Common myeloid progenitor, CD34-positive (primary cell): ENCODE measurements around the gene INPP4B.
"Not testable (repeated sequence)": the region's sequence is repeated elsewhere in the genome, so short reads cannot be mapped to it uniquely, and the experiment has no call there.

Experiments used
- CTCF ChIA-PET: fragments of 350-600 bp; sonication (Branson Sonifier 250); formaldehyde crosslinking; loops from one replicate; lab custom pipeline; 2021; ENCODE audit warnings: antibody characterized with exemption; lab: Charles Lee
- POLR2A ChIA-PET: fragments of 350-600 bp; sonication (Branson Sonifier 250); formaldehyde crosslinking; loops from one replicate; lab custom pipeline; 2021; ENCODE audit warnings: antibody characterized with exemption; lab: Charles Lee
- DNase-seq, 3 donors: peaks; one replicate each; pipeline versions ENCODE4 v3.0.0 to v3.0.0-alpha.2; 2013
- H3K27ac ChIP-seq, 2 experiments: 1 replicate in 1 of 2; 2 replicates in 1 of 2; pipeline ENCODE4 v1.7.0; 2013; ENCODE audit warnings: inconsistent platforms in 2 of 2, low read length in 2 of 2, mild to moderate bottlenecking in 2 of 2, low read depth in 1 of 2, moderate library complexity in 1 of 2; ENCODE audit not compliant: severe bottlenecking in 2 of 2, insufficient read depth in 1 of 2, poor library complexity in 1 of 2
- H3K27me3 ChIP-seq, 5 experiments: replicated peaks in 2 of 5; 1 replicate in 3 of 5; 2 replicates in 2 of 5; pipeline versions ENCODE4 v1.6.1 to v1.7.0; 2013; ENCODE audit warnings: low read length in 4 of 5, mild to moderate bottlenecking in 2 of 5, moderate library complexity in 2 of 5, inconsistent platforms in 1 of 5; ENCODE audit not compliant: insufficient read depth in 5 of 5, control insufficient read depth in 4 of 5
- H3K36me3 ChIP-seq, 4 experiments: 1 replicate in 2 of 4; 2 replicates in 2 of 4; pipeline versions ENCODE4 v1.6.1 to v1.7.0; 2013; ENCODE audit warnings: low read length in 3 of 4, control low read depth in 1 of 4, mild to moderate bottlenecking in 1 of 4; ENCODE audit not compliant: control insufficient read depth in 4 of 4, insufficient read depth in 4 of 4
- H3K4me1 ChIP-seq, 4 experiments: 1 replicate in 3 of 4; 2 replicates in 1 of 4; pipeline versions ENCODE4 v1.6.1 to v1.7.1; 2013; ENCODE audit warnings: low read length in 3 of 4, mild to moderate bottlenecking in 3 of 4, control low read depth in 1 of 4, inconsistent platforms in 1 of 4, moderate library complexity in 1 of 4; ENCODE audit not compliant: control insufficient read depth in 4 of 4, insufficient read depth in 4 of 4; ENCODE audit errors: control extremely low read depth in 1 of 4
- H3K4me3 ChIP-seq, 7 experiments: 1 replicate in 4 of 7; 2 replicates in 3 of 7; pipeline versions ENCODE4 v1.5.1 to v1.7.0; 2013; ENCODE audit warnings: mild to moderate bottlenecking in 7 of 7, low read length in 6 of 7, moderate library complexity in 6 of 7, inconsistent platforms in 2 of 7, low read depth in 2 of 7, control low read depth in 1 of 7; ENCODE audit not compliant: insufficient read depth in 4 of 7, control insufficient read depth in 1 of 7; ENCODE audit errors: extremely low read depth in 1 of 7
- H3K9me3 ChIP-seq, 5 experiments: 1 replicate in 4 of 5; 2 replicates in 1 of 5; pipeline versions ENCODE4 v1.6.1 to v1.7.1; 2013; ENCODE audit warnings: low read length in 4 of 5, mild to moderate bottlenecking in 2 of 5, inconsistent platforms in 1 of 5, low read depth in 1 of 5, moderate library complexity in 1 of 5; ENCODE audit not compliant: control insufficient read depth in 4 of 5, insufficient read depth in 2 of 5; ENCODE audit errors: control extremely low read depth in 1 of 5
- WGBS: methylation state at CpG from one replicate; pipeline ENCODE4 v1.1.5; 2013; ENCODE audit not compliant: insufficient coverage; 5-methylcytosine and 5-hydroxymethylcytosine counted together

Gene INPP4B

GRCh38 chr4:142648378-142648777, 197.7 kb downstream of the INPP4B start:
- ChIA-PET CTCF (no interaction called here), POLR2A (no interaction called here)
- no peak for DNase-seq
- H3K4me3 ChIP-seq = no peak overlapping the region
- H3K36me3 ChIP-seq = peaks cover 6 to 40% (median 9%) of the 10 kb centered on the region in 4 experiments
- WGBS = 97% methylated on average over 5 of the region's 5 CpGs
- H3K27me3 ChIP-seq = no peaks in the 10 kb centered on the region
- peaks cover 0 to 9% (median 3%) of the 10 kb centered on the region in 4 experiments for H3K4me1 ChIP-seq
- H3K9me3 ChIP-seq = peaks cover 0 to 33% (median 11%) of the 10 kb centered on the region in 5 experiments
- H3K27ac ChIP-seq = no peak overlapping the region

- Histone ChIP-seq H3K4me3 (peak overlapping the region in 1 of 7 experiments; percentile 30), H3K27me3 (no peaks in the 10 kb centered on the region), H3K9me3 (peaks cover 0 to 20% (median 9%) of the 10 kb centered on the region in 5 experiments), H3K36me3 (peaks cover 6 to 28% (median 9%) of the 10 kb centered on the region in 4 experiments), H3K4me1 (peaks cover 0 to 9% (median 3%) of the 10 kb centered on the region in 4 experiments), H3K27ac (no peak overlapping the region)
- ChIA-PET POLR2A (no interaction called here), CTCF (no interaction called here)
- peak in 2 of 3 donors; percentile 42 to 63 for DNase-seq
- WGBS = 45% methylated on average over 4 of the region's 4 CpGs
These were observed 200.5 kb downstream of the INPP4B start for GRCh38 chr4:142645475-142646108.

- POLR2A ChIA-PET, CTCF ChIA-PET, H3K27me3 ChIP-seq, H3K4me3 ChIP-seq, DNase-seq, H3K27ac ChIP-seq, H3K4me1 ChIP-seq: not testable (repeated sequence)
- WGBS = no CpG with 5 or more reads among the region's 1 CpG
- Histone ChIP-seq H3K36me3 (peaks cover 6 to 27% (median 9%) of the 10 kb centered on the region in 4 experiments), H3K9me3 (peaks cover 2 to 15% (median 8%) of the 10 kb centered on the region in 5 experiments)
These were observed 201.5 kb downstream of the INPP4B start for GRCh38 chr4:142644628-142645027.

- Histone ChIP-seq H3K27me3 (no peaks in the 10 kb centered on the region), H3K36me3 (peaks cover 0 to 4% (median 1%) of the 10 kb centered on the region in 4 experiments), H3K4me1 (no peaks in the 10 kb centered on the region), H3K27ac (no peak overlapping the region), H3K9me3 (peaks cover 0 to 21% (median 2%) of the 10 kb centered on the region in 5 experiments), H3K4me3 (no peak overlapping the region)
- CTCF ChIA-PET = no interaction called here
- POLR2A ChIA-PET = no interaction called here
- 100% methylated on average over 1 of the region's 2 CpGs for WGBS
- no peak for DNase-seq
These were observed 208.5 kb downstream of the INPP4B start for GRCh38 chr4:142637614-142638013.

GRCh38 chr4:142631836-142632235, 214.3 kb downstream of the INPP4B start:
- no peaks in the 10 kb centered on the region for H3K4me1 ChIP-seq
- peaks cover 0 to 13% (median 2%) of the 10 kb centered on the region in 4 experiments for H3K36me3 ChIP-seq
- peaks cover 0 to 14% (median 0%) of the 10 kb centered on the region in 5 experiments for H3K9me3 ChIP-seq
- no peak overlapping the region for H3K4me3 ChIP-seq
- H3K27me3 ChIP-seq = no peaks in the 10 kb centered on the region
- ChIA-PET POLR2A (no interaction called here), CTCF (no interaction called here)
- no peak overlapping the region for H3K27ac ChIP-seq
- WGBS = 100% methylated on average over 1 of the region's 2 CpGs
- no peak for DNase-seq

- DNase-seq = no peak
- Histone ChIP-seq H3K36me3 (peaks cover 0 to 13% (median 6%) of the 10 kb centered on the region in 4 experiments), H3K27ac (no peak overlapping the region), H3K4me3 (no peak overlapping the region), H3K27me3 (no peaks in the 10 kb centered on the region), H3K4me1 (peaks cover 0 to 3% (median 0%) of the 10 kb centered on the region in 4 experiments), H3K9me3 (peaks cover 0 to 11% (median 0%) of the 10 kb centered on the region in 5 experiments)
- CTCF ChIA-PET = no interaction called here
- POLR2A ChIA-PET = no interaction called here
- WGBS = no CpG with 5 or more reads among the region's 2 CpGs
These were observed 230.8 kb downstream of the INPP4B start for GRCh38 chr4:142615324-142615665.

GRCh38 chr4:142614621-142615323, 231.3 kb downstream of the INPP4B start:
- DNase-seq = no peak
- Histone ChIP-seq H3K9me3 (peaks cover 0 to 8% (median 0%) of the 10 kb centered on the region in 5 experiments), H3K4me1 (peaks cover 0 to 3% (median 0%) of the 10 kb centered on the region in 4 experiments), H3K4me3 (no peak overlapping the region), H3K27me3 (no peaks in the 10 kb centered on the region), H3K27ac (no peak overlapping the region), H3K36me3 (peaks cover 0 to 11% (median 5%) of the 10 kb centered on the region in 4 experiments)
- WGBS = 100% methylated on average over 1 of the region's 2 CpGs
- POLR2A ChIA-PET = interaction anchor here (0.6 kb wide), 1 partner anchor 733 kb away, joined by 3 read pairs; no protein-coding TSS in a partner anchor
- CTCF ChIA-PET = no interaction called here
